GM12892 (cell line): Measurements from ENCODE around the gene NBPF26.
A peak's percentile ranks its signal among the peaks of the same experiment; 100 is the strongest.

Experiments used
- POLR2A ChIP-seq: IDR thresholded peaks from 2 replicates; pipeline ENCODE4 v1.6.1; 2011; ENCODE audit warnings: low read depth, low read length, control low read depth
- TAF1 ChIP-seq: IDR thresholded peaks from 2 replicates; pipeline ENCODE4 v1.6.1; 2011; ENCODE audit warnings: low read depth, mild to moderate bottlenecking, control low read depth, low read length, borderline replicate concordance

GRCh38 chr1:120850537-120851421 is 127.0 kb downstream of the NBPF26 start:
- TF ChIP-seq POLR2A (peak; percentile 97), TAF1 (0 out of 2 replicates have a peak, but pooled peaks have one; percentile 65)
